WTC11 (cell line): Measurements from ENCODE around the gene USP43. TPM values are rescaled to one million over a fixed set of nuclear protein-coding genes. Genes with fewer than 3 reads are reported as not detected.

Experiments
- ATAC-seq: fragments of 200-7000 bp; cut with Tn5 transposase; 2 replicates; pipeline ENCODE4 v1.10.0; 2021; ENCODE audit warnings: mild to moderate bottlenecking, moderate library complexity
- CTCF ChIA-PET: fragments of 300-600 bp; sonication (Branson Sonifier 250); formaldehyde crosslinking; loops from one replicate; lab custom pipeline; 2021; ENCODE audit warnings: antibody characterized with exemption; lab: Charles Lee
- POLR2A ChIA-PET: fragments of 350-600 bp; sonication (Branson Sonifier 250); formaldehyde crosslinking; loops from one replicate; lab custom pipeline; 2021; ENCODE audit warnings: antibody characterized with exemption; lab: Charles Lee
- DNase-seq: peaks from one replicate; pipeline ENCODE4 v3.0.0; 2021; ENCODE audit warnings: low spot score
- H3K27ac Mint-ChIP-seq: 2 replicates; pipeline ENCODE4 v1.8.0; 2021; ENCODE audit warnings: mixed read lengths
- H3K27me3 Mint-ChIP-seq: 2 replicates; pipeline ENCODE4 v1.8.0; 2021; ENCODE audit warnings: low read depth, mild to moderate bottlenecking, moderate library complexity, mixed read lengths
- H3K36me3 Mint-ChIP-seq: 2 replicates; pipeline ENCODE4 v1.8.0; 2021; ENCODE audit warnings: mixed read lengths
- H3K4me1 Mint-ChIP-seq: 2 replicates; pipeline ENCODE4 v1.8.0; 2022; ENCODE audit warnings: mixed read lengths
- H3K4me3 Mint-ChIP-seq: 2 replicates; pipeline ENCODE4 v1.8.0; 2021; ENCODE audit warnings: mild to moderate bottlenecking, moderate library complexity, mixed read lengths
- H3K9me3 Mint-ChIP-seq: 2 replicates; pipeline ENCODE4 v1.8.0; 2021; ENCODE audit warnings: mixed read lengths
- AR ChIP-seq: fragments of 250-450 bp; sonication (Bioruptor Pico); IDR thresholded peaks from 2 replicates; pipeline ENCODE4 v1.9.0; 2021; ENCODE audit warnings: mild to moderate bottlenecking
- ARID4B ChIP-seq: sonication (generic); formaldehyde crosslinking; IDR thresholded peaks from 2 replicates; pipeline ENCODE4 v1.8.0; 2023; ENCODE audit warnings: missing genetic modification reagents, mild to moderate bottlenecking, borderline replicate concordance
- E2F1 ChIP-seq: sonication (generic); formaldehyde crosslinking; IDR thresholded peaks from 2 replicates; pipeline ENCODE4 v1.8.0; 2022; ENCODE audit warnings: mild to moderate bottlenecking, missing genetic modification reagents
- FOXP1 ChIP-seq: sonication (generic); formaldehyde crosslinking; IDR thresholded peaks from 2 replicates; pipeline ENCODE4 v1.8.0; 2022; ENCODE audit warnings: missing genetic modification reagents, mild to moderate bottlenecking, moderate library complexity, borderline replicate concordance
- HMGXB4 ChIP-seq: sonication (generic); formaldehyde crosslinking; IDR thresholded peaks from 2 replicates; pipeline ENCODE4 v1.8.1; 2023; ENCODE audit warnings: mild to moderate bottlenecking, moderate library complexity, missing genetic modification reagents
- JAZF1 ChIP-seq: fragments of 250-450 bp; sonication (Bioruptor Pico); IDR thresholded peaks from 2 replicates; pipeline ENCODE4 v1.9.0; 2021; ENCODE audit warnings: moderate library complexity, mild to moderate bottlenecking, inconsistent platforms
- NR1H2 ChIP-seq: sonication (generic); formaldehyde crosslinking; IDR thresholded peaks from 2 replicates; pipeline ENCODE4 v1.9.0; 2021; ENCODE audit warnings: mild to moderate bottlenecking, moderate library complexity, missing genetic modification reagents
- SOX15 ChIP-seq: fragments of 250-450 bp; sonication (Bioruptor Pico); IDR thresholded peaks from 2 replicates; pipeline ENCODE4 v1.9.0; 2021; ENCODE audit warnings: mild to moderate bottlenecking
- ZNF263 ChIP-seq: sonication (generic); formaldehyde crosslinking; IDR thresholded peaks from 2 replicates; pipeline ENCODE4 v1.8.1; 2022; ENCODE audit warnings: low read depth, mild to moderate bottlenecking, moderate library complexity, missing genetic modification reagents
- total RNA-seq: library from RNA; stranded (reverse); gene quantifications from 3 replicates; pipeline ENCODE4 v1.2.3, GENCODE V29; 2021
- TF ChIP-seq, protein P1 (sequence below): sonication (generic); formaldehyde crosslinking; IDR thresholded peaks from 2 replicates; pipeline ENCODE4 v1.8.1; 2023; ENCODE audit warnings: mild to moderate bottlenecking, missing genetic modification reagents, borderline replicate concordance
- TF ChIP-seq, protein P2 (sequence below): fragments of 250-450 bp; sonication (Bioruptor Pico); IDR thresholded peaks from 2 replicates; pipeline ENCODE4 v1.8.0; 2021; ENCODE audit warnings: mild to moderate bottlenecking
- TF ChIP-seq, protein P3 (sequence below): sonication (generic); formaldehyde crosslinking; IDR thresholded peaks from 2 replicates; pipeline ENCODE4 v1.8.0; 2023; ENCODE audit warnings: missing genetic modification reagents

The USP43 gene
- total RNA-seq, 1 experiment from 2014 or later: 8.6 TPM

DNA sequence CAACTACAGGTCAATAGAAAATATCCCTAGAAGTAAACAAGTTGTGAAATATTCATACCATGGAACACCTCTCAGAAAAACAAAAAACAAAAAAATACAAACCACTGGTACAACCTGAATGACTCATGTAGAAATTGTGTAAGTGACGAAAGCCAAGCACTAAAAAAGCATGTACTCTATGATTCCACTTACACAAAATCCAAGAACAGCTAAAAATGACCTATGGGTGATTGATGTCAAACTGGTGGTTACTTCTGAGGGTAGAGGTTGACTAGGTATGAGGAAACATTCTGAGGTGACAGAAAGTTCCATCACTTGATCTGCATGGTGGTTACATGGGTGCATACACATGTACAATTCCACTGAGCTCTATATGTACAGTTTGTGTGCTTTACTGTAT, 114.9 kb downstream of the USP43 start:
- H3K4me1 Mint-ChIP-seq: no peaks in the 10 kb centered on the region
- ATAC-seq (no peak), DNase-seq (no peak)
- no peaks in the 10 kb centered on the region for H3K36me3 Mint-ChIP-seq
- no peak overlapping the region for H3K27ac Mint-ChIP-seq
- H3K9me3 Mint-ChIP-seq: no peaks in the 10 kb centered on the region
- H3K27me3 Mint-ChIP-seq: peaks cover 4% of the 10 kb centered on the region; the same call in 1 of the 2 replicates
- no peak for TF ChIP-seq SOX15
- H3K4me3 Mint-ChIP-seq: no peak overlapping the region
- CTCF ChIA-PET: interaction anchor here (1.2 to 1.3 kb wide), 2 partner anchors 8 to 16 kb away, joined by 6 to 10 read pairs; no protein-coding TSS in a partner anchor
- POLR2A ChIA-PET: no interaction called here

DNA sequence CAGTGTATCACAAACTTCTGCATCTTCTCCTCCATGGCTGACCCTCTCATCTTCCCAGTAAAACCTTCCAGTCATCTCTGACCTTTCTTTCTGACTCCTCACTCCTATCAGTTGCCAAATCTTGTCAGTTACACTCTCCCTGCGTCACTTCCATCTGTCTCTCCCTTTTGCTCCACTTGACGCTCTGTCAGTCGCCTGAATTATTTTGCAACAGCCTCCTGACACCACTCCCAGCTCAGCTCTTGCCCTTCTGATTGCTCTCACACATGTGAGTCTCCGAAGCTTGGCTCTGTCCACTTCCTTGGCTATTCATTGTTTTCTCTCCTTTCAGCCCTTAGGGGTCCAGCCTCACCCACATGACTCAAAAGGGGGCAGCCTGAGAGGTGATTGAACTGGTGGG, 118.3 kb downstream of the USP43 start:
- Mint-ChIP-seq H3K4me3 (no peak overlapping the region), H3K27ac (no peak overlapping the region), H3K36me3 (no peaks in the 10 kb centered on the region), H3K9me3 (no peaks in the 10 kb centered on the region), H3K4me1 (no peaks in the 10 kb centered on the region), H3K27me3 (peaks cover 4% of the 10 kb centered on the region; the same call in 1 of the 2 replicates)
- POLR2A ChIA-PET: no interaction called here
- CTCF ChIA-PET: no interaction called here
- no peak for ATAC-seq
- no peak for DNase-seq
- TF ChIP-seq AR (no peak), E2F1 (CRISPR knock-in tag) (no peak), FOXP1 (CRISPR knock-in tag) (no peak), SOX15 (no peak), ZNF263 (CRISPR knock-in tag) (no peak), HMGXB4 (CRISPR knock-in tag) (no peak), NR1H2 (no peak), JAZF1 (CRISPR knock-in tag) (no peak), ARID4B (CRISPR knock-in tag) (no peak)
- TF ChIP-seq, protein P1, sequence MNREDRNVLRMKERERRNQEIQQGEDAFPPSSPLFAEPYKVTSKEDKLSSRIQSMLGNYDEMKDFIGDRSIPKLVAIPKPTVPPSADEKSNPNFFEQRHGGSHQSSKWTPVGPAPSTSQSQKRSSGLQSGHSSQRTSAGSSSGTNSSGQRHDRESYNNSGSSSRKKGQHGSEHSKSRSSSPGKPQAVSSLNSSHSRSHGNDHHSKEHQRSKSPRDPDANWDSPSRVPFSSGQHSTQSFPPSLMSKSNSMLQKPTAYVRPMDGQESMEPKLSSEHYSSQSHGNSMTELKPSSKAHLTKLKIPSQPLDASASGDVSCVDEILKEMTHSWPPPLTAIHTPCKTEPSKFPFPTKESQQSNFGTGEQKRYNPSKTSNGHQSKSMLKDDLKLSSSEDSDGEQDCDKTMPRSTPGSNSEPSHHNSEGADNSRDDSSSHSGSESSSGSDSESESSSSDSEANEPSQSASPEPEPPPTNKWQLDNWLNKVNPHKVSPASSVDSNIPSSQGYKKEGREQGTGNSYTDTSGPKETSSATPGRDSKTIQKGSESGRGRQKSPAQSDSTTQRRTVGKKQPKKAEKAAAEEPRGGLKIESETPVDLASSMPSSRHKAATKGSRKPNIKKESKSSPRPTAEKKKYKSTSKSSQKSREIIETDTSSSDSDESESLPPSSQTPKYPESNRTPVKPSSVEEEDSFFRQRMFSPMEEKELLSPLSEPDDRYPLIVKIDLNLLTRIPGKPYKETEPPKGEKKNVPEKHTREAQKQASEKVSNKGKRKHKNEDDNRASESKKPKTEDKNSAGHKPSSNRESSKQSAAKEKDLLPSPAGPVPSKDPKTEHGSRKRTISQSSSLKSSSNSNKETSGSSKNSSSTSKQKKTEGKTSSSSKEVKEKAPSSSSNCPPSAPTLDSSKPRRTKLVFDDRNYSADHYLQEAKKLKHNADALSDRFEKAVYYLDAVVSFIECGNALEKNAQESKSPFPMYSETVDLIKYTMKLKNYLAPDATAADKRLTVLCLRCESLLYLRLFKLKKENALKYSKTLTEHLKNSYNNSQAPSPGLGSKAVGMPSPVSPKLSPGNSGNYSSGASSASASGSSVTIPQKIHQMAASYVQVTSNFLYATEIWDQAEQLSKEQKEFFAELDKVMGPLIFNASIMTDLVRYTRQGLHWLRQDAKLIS (CRISPR knock-in tag): no peak
- TF ChIP-seq, protein P2, sequence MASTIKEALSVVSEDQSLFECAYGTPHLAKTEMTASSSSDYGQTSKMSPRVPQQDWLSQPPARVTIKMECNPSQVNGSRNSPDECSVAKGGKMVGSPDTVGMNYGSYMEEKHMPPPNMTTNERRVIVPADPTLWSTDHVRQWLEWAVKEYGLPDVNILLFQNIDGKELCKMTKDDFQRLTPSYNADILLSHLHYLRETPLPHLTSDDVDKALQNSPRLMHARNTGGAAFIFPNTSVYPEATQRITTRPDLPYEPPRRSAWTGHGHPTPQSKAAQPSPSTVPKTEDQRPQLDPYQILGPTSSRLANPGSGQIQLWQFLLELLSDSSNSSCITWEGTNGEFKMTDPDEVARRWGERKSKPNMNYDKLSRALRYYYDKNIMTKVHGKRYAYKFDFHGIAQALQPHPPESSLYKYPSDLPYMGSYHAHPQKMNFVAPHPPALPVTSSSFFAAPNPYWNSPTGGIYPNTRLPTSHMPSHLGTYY (CRISPR knock-in tag): no peak
- TF ChIP-seq, protein P3, sequence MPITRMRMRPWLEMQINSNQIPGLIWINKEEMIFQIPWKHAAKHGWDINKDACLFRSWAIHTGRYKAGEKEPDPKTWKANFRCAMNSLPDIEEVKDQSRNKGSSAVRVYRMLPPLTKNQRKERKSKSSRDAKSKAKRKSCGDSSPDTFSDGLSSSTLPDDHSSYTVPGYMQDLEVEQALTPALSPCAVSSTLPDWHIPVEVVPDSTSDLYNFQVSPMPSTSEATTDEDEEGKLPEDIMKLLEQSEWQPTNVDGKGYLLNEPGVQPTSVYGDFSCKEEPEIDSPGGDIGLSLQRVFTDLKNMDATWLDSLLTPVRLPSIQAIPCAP (CRISPR knock-in tag): no peak
